ENCODE results near the gene RCAN3.

The RCAN3 gene

DNA sequence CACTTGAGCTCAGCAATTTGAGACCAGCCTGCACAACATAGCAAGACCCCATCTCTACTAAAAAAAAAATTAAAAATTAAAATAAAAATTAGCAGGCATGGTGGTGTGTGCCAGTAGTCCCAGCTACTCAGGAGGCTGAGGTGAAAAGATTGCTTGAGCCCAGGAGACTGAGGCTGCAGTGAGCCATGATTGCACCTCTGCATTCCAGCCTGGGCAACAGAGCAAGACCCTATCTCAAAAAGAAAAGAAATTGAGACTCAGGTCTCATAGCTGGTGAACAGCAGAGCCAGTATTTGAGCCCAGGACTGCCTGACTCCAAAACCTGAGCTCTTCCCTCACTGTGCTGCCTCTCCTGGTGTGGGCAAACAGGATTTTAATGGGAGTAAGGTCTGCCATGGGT, 28.4 kb upstream of the RCAN3 start:
- TF ChIP-seq CTCF (IDR thresholded peaks at IDR 0.05): no peak
- Histone ChIP-seq H3K4me3 (no peak overlapping the region), H3K27ac (no peak overlapping the region)
- DNase-seq (ENCODE audit: low spot score): no peak

GRCh38 chr1:24475700-24476099, 26.9 kb upstream of the RCAN3 start:
- no peak overlapping the region for H3K27ac ChIP-seq
- TF ChIP-seq CTCF (IDR thresholded peaks at IDR 0.05): no peak
- H3K4me3 ChIP-seq: no peak overlapping the region
- DNase-seq (ENCODE audit: low spot score): no peak

GRCh38 chr1:24476571-24476970, 26.1 kb upstream of the RCAN3 start:
- Histone ChIP-seq H3K4me3 (no peak overlapping the region), H3K27ac (no peak overlapping the region)
- no peak for TF ChIP-seq CTCF (IDR thresholded peaks at IDR 0.05)
- DNase-seq (ENCODE audit: low spot score): no peak

GRCh38 chr1:24477309-24477708, 25.3 kb upstream of the RCAN3 start:
- TF ChIP-seq CTCF (IDR thresholded peaks at IDR 0.05): no peak

DNA sequence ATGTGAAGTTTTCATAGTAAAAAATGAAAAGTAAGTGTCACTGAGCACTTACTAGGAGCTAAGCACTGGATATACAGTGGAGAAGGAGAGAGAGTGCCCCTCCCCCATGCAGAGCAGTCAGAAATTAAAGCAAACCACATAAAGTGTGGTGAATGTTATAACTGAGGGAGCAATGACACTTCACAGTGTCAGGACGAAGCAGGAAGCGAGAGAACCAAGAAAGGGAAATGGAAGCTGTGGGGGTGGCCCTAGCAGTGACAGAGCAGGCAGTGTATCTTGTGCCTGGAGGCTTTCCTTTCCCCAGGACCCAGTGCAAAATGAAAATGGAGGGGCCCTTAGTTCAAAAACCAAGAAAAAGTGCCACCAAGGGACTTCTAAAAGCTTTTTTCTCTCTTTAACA, 21.5 kb upstream of the RCAN3 start:
- Histone ChIP-seq H3K4me3 (no peak overlapping the region), H3K27ac (no peak overlapping the region)
- no peak for DNase-seq (ENCODE audit: low spot score)
- no peak for TF ChIP-seq CTCF (IDR thresholded peaks at IDR 0.05)

More at GRCh38 chr1:24477309-24477708, 25.3 kb upstream of the RCAN3 start:
- Histone ChIP-seq H3K4me3 (no peak overlapping the region), H3K27ac (no peak overlapping the region)
- no peak for DNase-seq (ENCODE audit: low spot score)

DNA sequence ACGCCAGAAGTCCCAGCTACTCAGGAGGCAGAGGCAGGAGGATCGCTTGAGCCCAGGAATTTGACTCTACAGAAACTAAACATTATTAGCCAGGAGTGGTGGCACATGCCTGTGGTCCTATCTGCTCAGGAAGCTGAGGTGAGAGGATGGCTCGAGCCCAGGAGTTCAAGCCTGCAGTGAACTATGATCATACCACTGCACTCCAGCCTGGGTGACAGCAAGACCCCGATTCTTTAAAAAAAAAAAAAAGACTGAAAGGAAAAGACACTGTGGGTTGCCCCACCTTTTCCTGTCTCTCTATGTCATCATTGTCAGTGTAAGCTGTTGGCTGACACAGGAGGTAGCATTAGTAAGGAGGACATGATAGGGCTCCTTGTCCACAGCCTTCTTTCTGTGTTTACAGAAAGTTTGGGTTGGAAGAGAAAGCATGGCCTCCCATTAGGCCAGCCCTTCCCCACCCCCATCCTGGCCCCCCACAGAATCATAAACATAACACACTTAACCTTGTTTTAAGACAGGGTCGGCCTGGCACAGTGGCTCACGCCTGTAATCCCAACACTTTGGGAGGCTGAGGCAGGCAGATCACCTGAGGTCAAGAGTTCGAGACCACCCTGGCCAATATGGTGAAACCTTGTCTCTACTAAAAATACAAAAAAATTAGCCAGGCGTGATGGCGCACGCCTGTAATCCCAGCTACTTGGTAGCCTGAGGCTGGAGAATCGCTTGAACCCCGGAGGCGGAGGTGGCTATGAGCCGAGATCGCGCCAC, 20.6 kb upstream of the RCAN3 start:
- Histone ChIP-seq H3K4me3 (no peak overlapping the region), H3K27ac (no peak overlapping the region)
- TF ChIP-seq CTCF (IDR thresholded peaks at IDR 0.05): no peak
- no peak for DNase-seq (ENCODE audit: low spot score)

GRCh38 chr1:24483441-24483840, 19.2 kb upstream of the RCAN3 start:
- no peak for TF ChIP-seq CTCF (IDR thresholded peaks at IDR 0.05)
- DNase-seq (ENCODE audit: low spot score): no peak
- H3K27ac ChIP-seq: no peak overlapping the region
- H3K4me3 ChIP-seq: no peak overlapping the region

Data from coronary artery (tissue), 2 donors.